HG03196 (cell line): ENCODE data around the gene ZNF423.

ENCODE experiments used
- ATAC-seq: cut with Tn5 transposase; IDR thresholded peaks from one replicate; pipeline ENCODE4 v1.9.1; 2021; ENCODE audit not compliant: unreplicated experiment

Gene ZNF423

GRCh38 chr16:49671333-49671732, 184.6 kb downstream of the ZNF423 start:
- ATAC-seq, result no peak

GRCh38 chr16:49670627-49671026, 185.3 kb downstream of the ZNF423 start:
- no peak for ATAC-seq

GRCh38 chr16:49665482-49666230, 190.3 kb downstream of the ZNF423 start:
- ATAC-seq, result no peak

GRCh38 chr16:49664221-49665215, 191.4 kb downstream of the ZNF423 start:
- no peak for ATAC-seq

- ATAC-seq, result no peak
Measured at GRCh38 chr16:49663081-49664065, 192.5 kb downstream of the ZNF423 start.

GRCh38 chr16:49662569-49662968, 193.3 kb downstream of the ZNF423 start:
- no peak for ATAC-seq

- no peak for ATAC-seq
Measured at GRCh38 chr16:49661465-49662187, 194.3 kb downstream of the ZNF423 start.

- ATAC-seq, result no peak
Measured at GRCh38 chr16:49660626-49661025, 195.3 kb downstream of the ZNF423 start.

- ATAC-seq, result no peak
Measured at GRCh38 chr16:49659356-49659755, 196.6 kb downstream of the ZNF423 start.

- ATAC-seq, result no peak
Measured at GRCh38 chr16:49658531-49658930, 197.4 kb downstream of the ZNF423 start.

- ATAC-seq, result no peak
Measured at GRCh38 chr16:49657736-49658465, 198.0 kb downstream of the ZNF423 start.

GRCh38 chr16:49654425-49654824, 201.5 kb downstream of the ZNF423 start:
- ATAC-seq, result no peak

GRCh38 chr16:49653577-49653976, 202.3 kb downstream of the ZNF423 start:
- ATAC-seq, result no peak

- ATAC-seq, result no peak
Measured at GRCh38 chr16:49653173-49653570, 202.7 kb downstream of the ZNF423 start.

GRCh38 chr16:49652456-49653172, 203.3 kb downstream of the ZNF423 start:
- no peak for ATAC-seq

GRCh38 chr16:49651996-49652395, 203.9 kb downstream of the ZNF423 start:
- ATAC-seq, result no peak

GRCh38 chr16:49651226-49651625, 204.7 kb downstream of the ZNF423 start:
- ATAC-seq, result no peak

GRCh38 chr16:49650603-49651002, 205.3 kb downstream of the ZNF423 start:
- ATAC-seq, result no peak
